ENCODE data around the gene VPS13D.
"Not testable (repeated sequence)": the region's sequence is repeated elsewhere in the genome, so short reads cannot be mapped to it uniquely, and the experiment has no call there.

Gene VPS13D

GRCh38 chr1:12372180-12372579 lies 142.3 kb downstream of the VPS13D start:
- no peak for DNase-seq

- no peak for DNase-seq
Measured at GRCh38 chr1:12372761-12373160, 142.9 kb downstream of the VPS13D start.

DNA sequence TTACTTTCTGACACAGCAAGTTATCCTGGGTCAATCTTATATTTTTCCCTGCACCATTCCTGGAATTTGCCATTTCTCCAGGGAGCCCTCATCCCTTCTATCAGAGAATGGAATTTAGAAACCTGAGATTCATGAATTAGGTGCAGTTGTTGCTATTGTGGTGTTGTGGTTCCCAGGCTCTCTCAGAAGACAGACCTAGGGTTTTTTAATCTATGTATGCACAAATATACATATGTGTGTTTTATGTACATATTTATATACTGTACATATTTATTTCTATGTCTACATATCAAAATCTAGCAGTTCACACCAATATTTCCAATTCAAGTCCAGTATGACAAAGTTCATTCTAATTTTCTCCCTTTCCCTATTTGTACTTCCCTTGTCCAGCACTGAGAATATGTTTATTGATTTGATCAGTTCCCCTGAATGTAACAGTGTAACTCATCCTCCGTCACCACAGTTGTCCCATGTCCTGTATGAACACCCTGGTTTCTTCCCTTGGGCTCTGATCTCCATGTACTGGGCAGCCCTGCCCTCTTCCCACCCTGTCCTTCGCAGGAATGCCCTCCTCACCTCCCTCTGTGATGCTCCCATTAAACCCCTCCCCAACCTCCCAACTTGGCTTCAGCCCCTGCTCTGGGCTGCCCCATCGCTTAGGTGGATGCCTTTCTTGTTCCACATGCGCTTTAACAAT lies 145.5 kb downstream of the VPS13D start:
- no peak for DNase-seq

DNA sequence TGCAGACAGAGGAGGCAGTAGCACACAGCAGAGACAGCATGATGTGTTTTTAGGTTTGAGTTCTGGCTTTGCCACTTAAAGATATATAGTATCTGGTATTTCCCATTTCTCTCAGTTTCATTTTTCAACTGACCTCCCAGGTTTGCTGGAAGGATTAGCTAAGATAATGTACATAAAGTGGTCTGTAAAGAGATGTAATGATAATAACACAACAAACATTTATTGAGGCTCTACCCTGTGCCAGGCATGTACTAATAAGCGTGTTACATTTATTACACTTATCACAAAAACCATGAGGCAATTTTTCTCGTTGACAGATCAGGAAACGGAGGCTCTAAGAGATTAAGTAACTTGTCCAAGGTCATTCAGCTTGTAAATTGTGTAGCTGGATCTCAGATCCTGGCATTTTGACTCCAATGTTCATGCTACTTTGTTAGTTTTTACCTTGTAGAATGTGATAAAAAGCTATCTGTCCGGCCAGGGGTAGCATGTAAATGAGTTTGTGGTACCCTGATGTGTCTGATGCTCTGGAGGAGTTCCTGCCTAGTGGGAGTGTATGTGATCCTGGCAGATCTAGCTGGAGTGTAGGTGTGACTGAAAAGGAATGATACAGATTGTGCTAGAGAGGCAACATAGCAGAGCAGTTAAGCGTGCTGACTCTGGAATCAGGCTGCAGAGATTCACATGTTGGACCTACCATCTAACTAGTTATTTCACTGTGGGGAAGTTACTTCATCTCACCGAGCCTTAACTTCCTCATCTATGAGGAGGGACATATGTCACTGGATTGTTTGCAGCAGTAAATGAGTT lies 146.6 kb downstream of the VPS13D start:
- DNase-seq = no peak

DNA sequence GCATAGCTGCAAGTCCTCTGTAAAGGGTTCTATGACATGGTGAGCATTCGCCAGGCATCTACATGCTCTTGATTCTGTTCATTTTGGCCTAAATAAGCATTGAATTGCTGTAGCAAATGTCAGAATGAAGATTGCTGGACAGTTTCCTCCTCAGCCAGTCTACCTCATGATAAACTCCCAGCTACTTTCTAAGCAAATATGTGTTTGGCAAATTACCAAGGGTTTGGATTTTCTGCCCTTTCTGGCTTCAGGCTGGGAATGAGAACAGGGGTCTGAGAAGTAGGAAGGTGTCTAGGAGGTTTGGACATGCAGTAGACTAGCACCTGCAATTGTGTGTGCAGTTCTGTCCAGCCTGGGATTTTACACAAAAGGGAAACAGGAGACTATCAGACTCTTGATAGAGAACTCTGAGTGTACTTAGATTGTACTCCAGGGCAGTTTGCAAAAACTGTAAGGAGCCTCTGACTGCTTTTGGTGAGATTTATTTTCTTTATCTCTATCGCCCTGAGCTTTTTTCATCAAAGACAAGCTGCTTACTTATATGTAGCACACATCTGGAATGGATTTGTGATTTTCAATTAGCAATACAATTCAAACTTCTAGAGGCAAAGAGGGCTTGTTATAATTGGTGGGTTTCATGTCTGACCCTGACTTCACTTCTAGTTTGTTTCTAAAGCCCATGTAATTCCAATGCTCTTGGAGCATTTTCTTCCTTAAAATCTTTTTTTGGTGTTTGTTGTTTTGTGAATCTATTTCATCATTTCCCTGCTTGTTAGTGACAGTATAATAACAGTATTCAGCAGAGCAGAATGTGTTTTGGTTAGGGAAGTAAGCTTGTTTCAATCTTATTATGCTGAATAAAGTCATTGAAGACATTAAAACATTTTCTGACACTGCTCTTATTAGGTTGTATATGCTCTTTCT lies 150.8 kb downstream of the VPS13D start:
- no peak for DNase-seq

- no peak for DNase-seq
Measured at GRCh38 chr1:12383001-12383400, 153.2 kb downstream of the VPS13D start.

DNA sequence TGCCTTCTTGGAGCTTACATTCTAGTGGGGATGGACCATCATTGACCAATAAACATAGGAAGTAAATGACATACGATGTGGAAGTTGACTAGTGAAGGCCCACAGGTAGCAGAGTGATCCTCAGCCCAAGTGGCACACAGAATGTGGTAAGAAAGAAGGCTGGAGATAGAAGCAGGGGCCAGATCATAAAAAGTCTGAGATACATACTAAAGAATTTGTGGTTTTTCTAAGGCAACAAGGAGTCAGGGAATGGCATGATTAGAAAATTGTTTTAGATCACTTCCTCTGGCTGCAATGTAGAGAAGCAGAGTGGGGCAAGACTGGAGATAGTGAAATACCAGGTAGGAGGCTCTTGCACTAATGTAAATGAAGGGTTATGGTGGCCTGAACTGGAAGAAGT lies 154.0 kb downstream of the VPS13D start:
- DNase-seq = no peak

GRCh38 chr1:12384836-12385456 lies 155.1 kb downstream of the VPS13D start:
- no peak for DNase-seq

GRCh38 chr1:12386130-12386529 lies 156.3 kb downstream of the VPS13D start:
- no peak for DNase-seq

- no peak for DNase-seq
Measured at GRCh38 chr1:12387641-12388040, 157.8 kb downstream of the VPS13D start.

GRCh38 chr1:12390296-12390695 lies 160.5 kb downstream of the VPS13D start:
- not testable (repeated sequence) for DNase-seq

- DNase-seq = no peak
Measured at GRCh38 chr1:12397462-12398450, 167.9 kb downstream of the VPS13D start.

GRCh38 chr1:12398479-12398878 lies 168.6 kb downstream of the VPS13D start:
- DNase-seq = no peak

GRCh38 chr1:12400027-12400693 lies 170.3 kb downstream of the VPS13D start:
- no peak for DNase-seq

GRCh38 chr1:12402159-12402673 lies 172.4 kb downstream of the VPS13D start:
- DNase-seq = no peak

- DNase-seq = no peak
Measured at GRCh38 chr1:12402842-12403241, 173.0 kb downstream of the VPS13D start.

GRCh38 chr1:12404918-12405317 lies 175.1 kb downstream of the VPS13D start:
- no peak for DNase-seq

DNA sequence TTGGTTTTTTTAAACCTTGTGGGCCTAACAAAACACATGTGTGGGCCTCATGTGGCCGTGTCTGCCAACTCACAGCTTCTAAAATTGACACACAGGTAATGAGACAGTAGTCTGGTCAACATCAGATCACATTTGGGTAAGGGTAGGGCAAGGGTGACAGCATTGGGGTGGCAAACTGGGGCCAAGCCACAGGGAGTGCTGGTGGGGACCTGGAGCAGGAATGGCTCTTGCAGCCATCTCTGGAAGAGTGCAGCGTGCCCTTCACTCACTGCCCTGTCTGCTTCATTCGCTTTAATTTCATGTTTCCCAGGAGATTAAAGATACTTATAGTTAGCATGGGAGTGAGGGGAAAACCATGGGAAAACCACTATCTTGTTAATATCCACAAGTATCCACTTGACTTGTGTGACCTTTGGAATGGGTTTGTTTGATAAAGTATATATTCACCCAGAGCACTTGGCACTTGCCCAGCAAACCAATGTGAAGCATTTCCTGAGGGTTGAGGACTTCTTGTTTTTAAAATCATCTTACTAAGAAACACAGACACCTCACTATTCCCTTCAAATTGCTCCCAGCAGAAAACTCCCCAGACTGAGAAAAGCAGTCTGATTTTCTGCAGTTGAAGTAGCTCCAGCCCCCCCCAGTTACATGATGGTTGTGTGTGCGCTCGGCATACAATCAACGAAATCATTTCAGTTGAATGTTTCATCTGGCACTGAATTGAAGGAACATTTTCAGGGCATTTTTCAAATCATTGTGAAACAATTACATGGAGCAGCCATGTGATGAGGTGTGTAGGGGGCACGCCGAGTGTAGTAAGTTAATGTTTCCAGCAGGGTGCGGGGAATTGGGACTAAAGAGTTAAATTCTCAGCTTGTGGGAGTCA lies 175.7 kb downstream of the VPS13D start:
- DNase-seq = peak; percentile 47

DNA sequence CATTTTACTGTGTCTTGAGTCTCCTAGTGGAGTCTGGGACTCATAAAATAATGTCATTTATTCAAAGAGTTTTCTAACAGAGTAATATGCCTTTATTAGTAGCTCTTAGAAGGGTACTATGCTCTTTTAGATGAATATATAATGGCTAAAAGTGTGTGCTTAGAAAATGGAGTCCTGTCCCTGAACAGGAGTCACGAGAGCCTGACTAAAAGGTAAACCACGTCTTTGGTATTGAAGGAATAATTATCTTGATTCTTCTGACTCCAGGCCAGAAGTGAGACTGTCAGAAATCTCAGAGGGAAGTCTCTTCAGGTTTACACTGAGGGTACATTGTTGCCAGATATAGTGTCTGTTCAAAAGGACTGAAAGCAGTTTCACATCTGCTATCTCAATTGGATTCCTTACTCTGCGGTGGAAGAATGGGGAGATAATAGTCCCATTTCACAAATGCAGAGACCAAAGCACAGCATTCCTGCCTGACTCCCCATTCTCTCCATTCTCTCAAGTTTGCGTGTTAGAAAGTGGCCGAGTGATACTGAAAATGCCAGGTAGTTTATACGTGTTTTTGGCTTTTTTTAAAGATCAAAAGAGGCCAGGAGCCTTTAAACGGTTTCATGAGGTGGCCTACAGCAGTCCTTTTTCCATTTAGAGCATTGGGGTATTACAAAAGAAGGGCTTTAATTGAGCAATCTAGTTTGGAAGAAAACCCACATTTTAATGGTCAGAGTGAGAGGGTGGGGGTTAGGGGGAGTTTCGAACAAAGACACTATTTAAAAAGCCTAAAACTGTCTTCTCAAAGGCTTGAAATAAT lies 176.6 kb downstream of the VPS13D start:
- DNase-seq = no peak

All from femur (tissue), 1 donor.